ENCODE results near the gene SH2D6. TPM values are rescaled to one million over a fixed set of nuclear protein-coding genes. Genes with fewer than 3 reads are reported as not detected.
"Not testable (repeated sequence)": the region's sequence is repeated elsewhere in the genome, so short reads cannot be mapped to it uniquely, and the experiment has no call there.

Gene SH2D6
- total and polyA plus RNA-seq, 2 donors: 0.37 TPM; not detected in 1

DNA sequence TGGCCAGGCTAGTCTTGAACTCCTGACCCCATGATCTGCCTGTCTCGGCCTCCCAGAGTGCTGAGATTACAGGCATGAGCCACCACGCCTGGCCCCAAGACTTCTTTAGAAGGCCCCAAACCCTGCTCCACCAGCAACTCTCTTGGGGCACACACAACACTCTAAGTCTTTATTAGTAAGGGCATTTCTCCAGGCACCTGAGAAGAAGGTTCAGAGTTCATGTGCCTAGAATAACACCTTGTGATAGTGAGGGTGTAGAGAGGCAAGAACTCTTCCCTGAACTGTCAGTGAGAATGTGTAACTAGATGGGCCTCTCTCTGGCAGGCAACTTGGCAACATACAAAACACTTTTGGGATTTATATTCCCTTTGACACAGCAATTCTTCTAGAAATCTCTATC is 43.8 kb downstream of the SH2D6 start:
- Histone ChIP-seq H3K36me3 (ENCODE audit: insufficient read depth) (no peaks in the 10 kb centered on the region), H3K27ac (ENCODE audit: low read depth) (no peak overlapping the region), H3K4me1 (ENCODE audit: insufficient read depth) (no peaks in the 10 kb centered on the region), H3K4me3 (ENCODE audit: low read depth, low read length) (no peak overlapping the region)
- no peak for DNase-seq (ENCODE audit: extremely low spot score)
- 95% methylated on average over 2 of the region's 2 CpGs for WGBS

- H3K4me3 ChIP-seq (ENCODE audit: low read depth, low read length): no peak overlapping the region
- H3K4me1 ChIP-seq (ENCODE audit: insufficient read depth): no peaks in the 10 kb centered on the region
- WGBS: 80% methylated on average over 8 of the region's 8 CpGs
- DNase-seq (ENCODE audit: extremely low spot score): no peak
- H3K36me3 ChIP-seq (ENCODE audit: insufficient read depth): no peaks in the 10 kb centered on the region
- H3K27ac ChIP-seq (ENCODE audit: low read depth): no peak overlapping the region
Observed at GRCh38 chr2:85468096-85468703, 49.7 kb downstream of the SH2D6 start.

GRCh38 chr2:85468704-85469349 is 50.3 kb downstream of the SH2D6 start:
- DNase-seq (ENCODE audit: extremely low spot score): no peak
- 74% methylated on average over 12 of the region's 12 CpGs for WGBS
- no peaks in the 10 kb centered on the region for H3K4me1 ChIP-seq (ENCODE audit: insufficient read depth)
- H3K36me3 ChIP-seq (ENCODE audit: insufficient read depth): no peaks in the 10 kb centered on the region
- H3K27ac ChIP-seq (ENCODE audit: low read depth): no peak overlapping the region
- no peak overlapping the region for H3K4me3 ChIP-seq (ENCODE audit: low read depth, low read length)

- 58% methylated on average over 11 of the region's 11 CpGs for WGBS
- Histone ChIP-seq H3K4me1 (ENCODE audit: insufficient read depth) (no peaks in the 10 kb centered on the region), H3K36me3 (ENCODE audit: insufficient read depth) (no peaks in the 10 kb centered on the region), H3K4me3 (ENCODE audit: low read depth, low read length) (no peak overlapping the region), H3K27ac (ENCODE audit: low read depth) (no peak overlapping the region)
- DNase-seq (ENCODE audit: extremely low spot score): no peak
Observed at GRCh38 chr2:85470850-85471800, 52.6 kb downstream of the SH2D6 start.

- Histone ChIP-seq H3K27ac (ENCODE audit: low read depth) (no peak overlapping the region), H3K36me3 (ENCODE audit: insufficient read depth) (no peaks in the 10 kb centered on the region), H3K4me1 (ENCODE audit: insufficient read depth) (no peaks in the 10 kb centered on the region), H3K4me3 (ENCODE audit: low read depth, low read length) (no peak overlapping the region)
- no peak for DNase-seq (ENCODE audit: extremely low spot score)
- 73% methylated on average over 4 of the region's 4 CpGs for WGBS
Observed at GRCh38 chr2:85472261-85472660, 53.7 kb downstream of the SH2D6 start.

DNA sequence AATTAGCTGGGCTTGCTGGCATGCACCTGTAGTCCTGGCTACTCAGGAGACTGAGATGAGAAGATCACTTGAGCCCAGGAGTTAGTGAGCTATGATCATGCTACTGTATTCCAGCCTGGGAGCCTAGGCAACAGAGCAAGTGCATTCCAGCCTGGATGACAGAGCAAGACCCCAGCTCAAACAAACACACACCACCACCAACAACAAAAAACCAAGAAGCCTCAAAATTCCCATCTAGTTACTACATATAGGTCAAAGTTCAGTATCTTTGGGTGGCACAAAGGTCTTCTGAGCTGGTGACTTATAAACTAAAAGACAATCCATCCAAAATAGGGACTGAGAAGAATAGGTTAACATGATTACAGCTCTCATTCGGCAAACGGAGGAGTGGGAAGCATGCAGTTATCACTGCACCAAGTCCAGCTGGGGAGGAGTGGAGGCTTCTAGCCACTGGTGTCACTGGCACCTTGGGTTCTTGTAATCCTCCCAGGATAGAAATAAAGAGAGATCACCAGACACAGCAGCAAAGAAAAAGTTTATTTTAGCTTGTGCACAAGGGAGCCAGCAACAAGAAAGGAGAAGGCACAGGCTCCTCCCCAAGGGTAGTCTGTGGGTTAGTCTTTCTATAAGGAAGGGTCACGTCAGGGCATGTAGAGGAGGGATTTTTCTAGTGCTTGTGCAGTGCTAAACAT is 57.4 kb downstream of the SH2D6 start:
- H3K36me3 ChIP-seq (ENCODE audit: insufficient read depth): no peaks in the 10 kb centered on the region
- 65% methylated on average over 3 of the region's 3 CpGs for WGBS
- no peak overlapping the region for H3K27ac ChIP-seq (ENCODE audit: low read depth)
- H3K4me1 ChIP-seq (ENCODE audit: insufficient read depth): no peaks in the 10 kb centered on the region
- DNase-seq (ENCODE audit: extremely low spot score): no peak
- H3K4me3 ChIP-seq (ENCODE audit: low read depth, low read length): no peak overlapping the region

GRCh38 chr2:85476624-85477023 is 58.1 kb downstream of the SH2D6 start:
- WGBS: 95% methylated on average over 1 of the region's 1 CpG
- H3K27ac ChIP-seq (ENCODE audit: low read depth): no peak overlapping the region
- H3K4me3 ChIP-seq (ENCODE audit: low read depth, low read length): no peak overlapping the region
- no peaks in the 10 kb centered on the region for H3K36me3 ChIP-seq (ENCODE audit: insufficient read depth)
- DNase-seq (ENCODE audit: extremely low spot score): no peak
- no peaks in the 10 kb centered on the region for H3K4me1 ChIP-seq (ENCODE audit: insufficient read depth)

GRCh38 chr2:85477884-85478283 is 59.4 kb downstream of the SH2D6 start:
- no peak overlapping the region for H3K27ac ChIP-seq (ENCODE audit: low read depth)
- 91% methylated on average over 2 of the region's 2 CpGs for WGBS
- H3K4me1 ChIP-seq (ENCODE audit: insufficient read depth): no peaks in the 10 kb centered on the region
- no peaks in the 10 kb centered on the region for H3K36me3 ChIP-seq (ENCODE audit: insufficient read depth)
- DNase-seq (ENCODE audit: extremely low spot score): no peak
- H3K4me3 ChIP-seq (ENCODE audit: low read depth, low read length): no peak overlapping the region

DNA sequence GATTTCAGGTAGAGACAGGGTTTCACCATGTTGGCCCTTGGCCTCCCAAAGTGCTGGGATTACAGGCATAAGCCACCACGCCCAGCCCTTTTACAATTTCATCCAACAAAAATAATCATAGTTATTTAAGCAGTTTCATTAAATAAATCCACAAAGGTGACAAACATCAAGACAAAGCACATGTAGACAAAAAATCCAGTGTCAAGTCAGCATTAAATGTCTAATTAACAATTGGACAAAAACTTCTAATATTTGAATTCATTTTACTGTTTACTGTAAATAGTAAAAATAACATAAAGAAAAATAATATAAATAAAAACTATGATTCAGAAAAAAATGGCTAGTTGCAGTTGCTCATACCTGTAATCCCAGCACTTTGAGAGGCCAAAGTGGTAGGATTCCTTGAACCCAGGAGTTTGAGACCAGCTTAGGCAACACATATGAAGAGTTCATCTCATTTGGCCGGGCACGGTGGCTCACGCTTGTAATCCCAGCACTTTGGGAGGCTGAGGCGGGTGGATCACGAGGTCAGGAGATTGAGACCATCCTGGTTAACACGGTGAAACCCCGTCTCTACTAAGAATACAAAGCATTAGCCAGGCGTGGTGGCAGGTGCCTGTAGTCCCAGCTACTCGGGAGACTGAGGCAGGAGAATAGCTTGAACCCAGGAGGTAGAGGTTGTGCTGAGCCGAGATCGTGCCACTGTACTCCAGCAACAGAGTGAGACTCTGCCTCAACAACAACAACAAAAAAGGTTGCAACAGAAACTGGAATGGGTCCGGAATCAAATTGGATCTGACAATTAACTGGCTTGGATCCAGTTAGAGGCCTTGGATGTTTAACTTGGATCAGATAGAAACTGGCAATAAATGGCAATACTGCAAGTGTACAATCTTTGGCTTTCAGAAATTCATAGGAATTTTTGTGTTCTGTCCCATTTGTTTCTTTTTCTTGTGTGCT is 63.6 kb downstream of the SH2D6 start:
- H3K36me3 ChIP-seq (ENCODE audit: insufficient read depth): no peaks in the 10 kb centered on the region
- no peak overlapping the region for H3K4me3 ChIP-seq (ENCODE audit: low read depth, low read length)
- no peak overlapping the region for H3K27ac ChIP-seq (ENCODE audit: low read depth)
- no peak for DNase-seq (ENCODE audit: extremely low spot score)
- no peaks in the 10 kb centered on the region for H3K4me1 ChIP-seq (ENCODE audit: insufficient read depth)
- WGBS: 92% methylated on average over 13 of the region's 13 CpGs

DNA sequence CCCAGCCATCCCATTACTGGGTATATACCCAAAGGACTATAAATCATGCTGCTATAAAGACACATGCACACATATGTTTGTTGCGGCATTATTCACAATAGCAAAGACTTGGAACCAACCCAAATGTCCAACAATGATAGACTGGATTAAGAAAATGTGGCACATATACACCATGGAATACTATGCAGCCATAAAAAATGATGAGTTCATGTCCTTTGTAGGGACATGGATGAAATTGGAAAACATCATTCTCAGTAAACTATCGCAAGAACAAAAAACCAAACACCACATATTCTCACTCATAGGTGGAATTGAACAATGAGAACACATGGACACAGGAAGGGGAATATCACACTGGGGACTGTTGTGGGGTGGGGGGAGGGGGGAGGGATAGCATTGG is 66.1 kb downstream of the SH2D6 start:
- not testable (repeated sequence) for H3K4me3 ChIP-seq (ENCODE audit: low read depth, low read length); H3K36me3 ChIP-seq (ENCODE audit: insufficient read depth); H3K27ac ChIP-seq (ENCODE audit: low read depth); H3K4me1 ChIP-seq (ENCODE audit: insufficient read depth); DNase-seq (ENCODE audit: extremely low spot score)
- WGBS: 95% methylated on average over 1 of the region's 2 CpGs

GRCh38 chr2:85485815-85486214 is 67.3 kb downstream of the SH2D6 start:
- Histone ChIP-seq H3K4me1 (ENCODE audit: insufficient read depth) (no peaks in the 10 kb centered on the region), H3K36me3 (ENCODE audit: insufficient read depth) (no peaks in the 10 kb centered on the region), H3K27ac (ENCODE audit: low read depth) (no peak overlapping the region), H3K4me3 (ENCODE audit: low read depth, low read length) (no peak overlapping the region)
- 86% methylated on average over 3 of the region's 3 CpGs for WGBS
- DNase-seq (ENCODE audit: extremely low spot score): no peak

Data from urinary bladder (tissue), 4 donors.